IPS-20b (cell line): ENCODE results near the gene FLT3LG.
"Not testable (repeated sequence)": the region's sequence is repeated elsewhere in the genome, so short reads cannot be mapped to it uniquely, and the experiment has no call there.

Experiments
- H3K27ac ChIP-seq: one replicate; pipeline ENCODE4 v1.5.1; 2013; ENCODE audit warnings: low read length
- H3K27me3 ChIP-seq: 2 replicates; pipeline ENCODE4 v1.6.1; 2013; ENCODE audit warnings: mild to moderate bottlenecking, low read length, inconsistent platforms; ENCODE audit not compliant: insufficient read depth
- H3K36me3 ChIP-seq: 2 replicates; pipeline ENCODE4 v1.6.1; 2013; ENCODE audit warnings: low read depth, mild to moderate bottlenecking, inconsistent platforms, low read length, moderate library complexity; ENCODE audit not compliant: insufficient read depth
- H3K4me1 ChIP-seq: 2 replicates; pipeline ENCODE4 v1.6.1; 2013; ENCODE audit warnings: mild to moderate bottlenecking, control low read depth, inconsistent platforms, low read length, moderate library complexity; ENCODE audit not compliant: insufficient read depth
- H3K4me3 ChIP-seq: 2 replicates; pipeline ENCODE4 v1.5.1; 2013; ENCODE audit warnings: mild to moderate bottlenecking, low read length, inconsistent platforms
- H3K9ac ChIP-seq: 2 replicates; pipeline ENCODE4 v1.6.1; 2013; ENCODE audit warnings: low read depth, mild to moderate bottlenecking, inconsistent platforms, low read length, moderate library complexity
- H3K9me3 ChIP-seq: 2 replicates; pipeline ENCODE4 v1.6.1; 2013; ENCODE audit warnings: mild to moderate bottlenecking, low read depth, low read length, inconsistent platforms; ENCODE audit not compliant: insufficient read depth

FLT3LG gene

GRCh38 chr19:49453013-49453756, 20.8 kb upstream of the FLT3LG start, which contains the start of gene ALDH16A1:
Gene ALDH16A1 (plus strand): TSS chr19:49453225. CDS start chr19:49453332, 107 bp downstream.
- peaks cover 32% of the 10 kb centered on the region for H3K36me3 ChIP-seq
- no peaks in the 10 kb centered on the region for H3K9me3 ChIP-seq
- H3K4me1 ChIP-seq: no peaks in the 10 kb centered on the region
- H3K4me3 ChIP-seq: peak within 1 kb of the TSS; percentile 99
- H3K27ac ChIP-seq: peak within 1 kb of the TSS; percentile 100
- H3K9ac ChIP-seq: peak within 1 kb of the TSS; percentile 100
- H3K27me3 ChIP-seq: no peaks in the 10 kb centered on the region

GRCh38 chr19:49453757-49454240, 20.2 kb upstream of the FLT3LG start:
- Histone ChIP-seq H3K27me3 (no peaks in the 10 kb centered on the region), H3K4me3 (peak overlapping the region; percentile 99), H3K27ac (peak overlapping the region; percentile 100), H3K9ac (peak overlapping the region; percentile 100), H3K9me3 (no peaks in the 10 kb centered on the region), H3K36me3 (peaks cover 26% of the 10 kb centered on the region), H3K4me1 (no peaks in the 10 kb centered on the region)

- H3K9ac ChIP-seq: no peak overlapping the region
- H3K27ac ChIP-seq: no peak overlapping the region
- H3K36me3 ChIP-seq: peaks cover 22% of the 10 kb centered on the region
- no peak overlapping the region for H3K4me3 ChIP-seq
- H3K27me3 ChIP-seq: no peaks in the 10 kb centered on the region
- no peaks in the 10 kb centered on the region for H3K4me1 ChIP-seq
- H3K9me3 ChIP-seq: no peaks in the 10 kb centered on the region
These were observed 18.2 kb upstream of the FLT3LG start for GRCh38 chr19:49455773-49456172.

- Histone ChIP-seq H3K36me3 (peaks cover 22% of the 10 kb centered on the region), H3K9ac (no peak overlapping the region), H3K27ac (no peak overlapping the region), H3K27me3 (no peaks in the 10 kb centered on the region), H3K4me1 (no peaks in the 10 kb centered on the region), H3K9me3 (no peaks in the 10 kb centered on the region), H3K4me3 (no peak overlapping the region)
These were observed 17.7 kb upstream of the FLT3LG start for GRCh38 chr19:49456326-49456725.

DNA sequence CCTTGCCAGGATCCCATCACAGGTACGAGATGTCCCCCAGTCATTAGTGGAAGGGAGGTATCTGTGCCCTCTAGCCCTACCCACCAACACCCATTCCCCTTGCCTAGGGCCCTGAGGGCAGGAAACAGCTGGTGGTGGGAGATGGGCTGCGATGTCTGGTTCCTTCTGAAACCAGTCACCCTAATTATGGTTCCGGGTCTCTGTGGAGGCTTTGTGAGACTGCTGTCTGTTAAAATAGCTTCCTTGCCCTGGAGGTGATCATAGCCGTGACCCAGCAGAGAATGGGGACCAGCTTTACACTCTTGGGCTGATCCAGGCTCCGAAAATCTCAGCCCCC, 15.5 kb upstream of the FLT3LG start:
- H3K9ac ChIP-seq: no peak overlapping the region
- no peaks in the 10 kb centered on the region for H3K27me3 ChIP-seq
- H3K36me3 ChIP-seq: peaks cover 22% of the 10 kb centered on the region
- H3K9me3 ChIP-seq: no peaks in the 10 kb centered on the region
- no peaks in the 10 kb centered on the region for H3K4me1 ChIP-seq
- no peak overlapping the region for H3K4me3 ChIP-seq
- H3K27ac ChIP-seq: no peak overlapping the region

GRCh38 chr19:49459388-49459787, 14.6 kb upstream of the FLT3LG start:
- Histone ChIP-seq H3K27ac (no peak overlapping the region), H3K4me3 (no peak overlapping the region), H3K9ac (no peak overlapping the region), H3K4me1 (no peaks in the 10 kb centered on the region), H3K36me3 (peaks cover 24% of the 10 kb centered on the region), H3K27me3 (no peaks in the 10 kb centered on the region), H3K9me3 (no peaks in the 10 kb centered on the region)

GRCh38 chr19:49461130-49461529, 12.9 kb upstream of the FLT3LG start:
- H3K27me3 ChIP-seq, H3K9ac ChIP-seq, H3K9me3 ChIP-seq, H3K4me3 ChIP-seq, H3K4me1 ChIP-seq, H3K27ac ChIP-seq: not testable (repeated sequence)
- H3K36me3 ChIP-seq: peaks cover 34% of the 10 kb centered on the region

GRCh38 chr19:49461656-49462055, 12.4 kb upstream of the FLT3LG start:
- H3K36me3 ChIP-seq: peaks cover 30% of the 10 kb centered on the region; the same call in 1 of the 2 replicates
- no peaks in the 10 kb centered on the region for H3K27me3 ChIP-seq
- no peak overlapping the region for H3K4me3 ChIP-seq
- H3K27ac ChIP-seq: no peak overlapping the region
- no peak overlapping the region for H3K9ac ChIP-seq
- no peaks in the 10 kb centered on the region for H3K9me3 ChIP-seq
- no peaks in the 10 kb centered on the region for H3K4me1 ChIP-seq

DNA sequence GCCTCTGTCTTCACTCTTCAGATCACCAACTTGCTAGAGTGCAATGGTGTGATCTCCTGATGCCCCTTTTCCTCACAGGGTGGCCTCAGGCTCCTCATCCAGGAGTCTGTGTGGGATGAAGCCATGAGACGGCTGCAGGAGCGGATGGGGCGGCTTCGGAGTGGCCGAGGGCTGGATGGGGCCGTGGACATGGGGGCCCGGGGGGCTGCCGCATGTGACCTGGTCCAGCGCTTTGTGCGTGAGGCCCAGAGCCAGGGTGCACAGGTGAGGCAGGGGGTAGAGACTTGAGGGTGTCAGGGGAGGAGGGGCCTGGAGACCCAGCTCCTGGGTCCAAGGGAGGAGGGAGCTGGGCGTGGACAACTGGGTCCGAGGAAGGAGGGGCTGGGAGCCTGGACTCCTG, 11.5 kb upstream of the FLT3LG start:
- Histone ChIP-seq H3K36me3 (peaks cover 30% of the 10 kb centered on the region; the same call in 1 of the 2 replicates), H3K27ac (no peak overlapping the region), H3K9me3 (no peaks in the 10 kb centered on the region), H3K4me1 (no peaks in the 10 kb centered on the region), H3K27me3 (no peaks in the 10 kb centered on the region), H3K9ac (no peak overlapping the region), H3K4me3 (no peak overlapping the region)

DNA sequence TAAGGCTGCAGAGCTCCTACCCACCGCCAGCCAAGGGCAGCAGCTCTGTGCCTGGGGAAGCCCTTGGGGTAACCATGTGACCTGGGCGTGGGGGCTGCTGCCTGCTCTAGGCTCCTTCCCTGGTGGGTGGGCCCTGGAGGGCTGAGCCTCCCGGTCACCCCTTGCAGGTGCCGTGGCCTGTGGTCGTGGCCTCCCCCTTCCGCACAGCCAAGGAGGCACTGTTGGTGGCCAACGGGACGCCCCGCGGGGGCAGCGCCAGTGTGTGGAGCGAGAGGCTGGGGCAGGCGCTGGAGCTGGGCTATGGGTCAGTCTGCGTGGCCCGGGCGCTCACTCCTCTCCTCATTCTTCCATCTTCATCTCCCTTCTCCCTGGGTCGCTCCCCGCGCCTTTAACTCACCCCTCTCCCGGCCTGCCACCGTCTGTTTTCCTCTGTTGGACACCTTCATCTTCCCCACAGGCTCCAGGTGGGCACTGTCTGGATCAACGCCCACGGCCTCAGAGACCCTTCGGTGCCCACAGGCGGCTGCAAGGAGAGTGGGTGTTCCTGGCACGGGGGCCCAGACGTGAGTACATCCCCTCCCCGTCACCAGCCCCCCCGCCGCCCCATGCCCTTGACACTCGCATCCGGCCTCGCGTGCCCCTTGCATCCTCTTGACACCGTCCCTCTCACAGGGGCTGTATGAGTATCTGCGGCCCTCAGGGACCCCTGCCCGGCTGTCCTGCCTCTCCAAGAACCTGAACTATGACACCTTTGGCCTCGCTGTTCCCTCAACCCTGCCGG, 9.9 kb upstream of the FLT3LG start:
- H3K9ac ChIP-seq: no peak overlapping the region
- no peaks in the 10 kb centered on the region for H3K27me3 ChIP-seq
- no peaks in the 10 kb centered on the region; the same call in 1 of the 2 replicates for H3K4me1 ChIP-seq
- H3K27ac ChIP-seq: no peak overlapping the region
- no peak overlapping the region for H3K4me3 ChIP-seq
- no peaks in the 10 kb centered on the region for H3K9me3 ChIP-seq
- peaks cover 27% of the 10 kb centered on the region; the same call in 1 of the 2 replicates for H3K36me3 ChIP-seq

DNA sequence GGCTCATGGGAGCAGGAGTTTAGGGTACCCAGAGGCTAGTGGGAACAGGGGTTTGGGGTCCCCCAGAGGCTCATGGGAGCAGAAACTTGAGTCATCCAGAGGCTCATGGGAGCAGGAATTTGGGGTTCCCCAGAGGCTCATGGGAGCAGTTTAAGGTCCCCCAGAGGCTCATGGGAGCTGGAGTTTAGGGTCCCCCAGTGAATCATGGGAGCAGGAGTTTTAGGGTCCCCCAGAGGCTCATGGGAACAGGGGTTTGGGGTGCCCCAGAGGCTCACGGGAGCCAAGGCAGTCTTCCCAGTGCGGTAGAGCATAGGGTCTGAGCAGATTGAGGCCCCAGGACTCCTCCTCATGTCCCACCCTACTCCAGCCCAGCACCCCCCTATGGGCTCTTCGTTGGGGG, 8.6 kb upstream of the FLT3LG start:
- H3K4me1 ChIP-seq: no peaks in the 10 kb centered on the region; the same call in 1 of the 2 replicates
- H3K4me3 ChIP-seq: no peak overlapping the region
- H3K27me3 ChIP-seq: no peaks in the 10 kb centered on the region
- H3K36me3 ChIP-seq: peaks cover 24% of the 10 kb centered on the region; the same call in 1 of the 2 replicates
- H3K9me3 ChIP-seq: no peaks in the 10 kb centered on the region
- H3K27ac ChIP-seq: no peak overlapping the region
- no peak overlapping the region for H3K9ac ChIP-seq
